H1 (cell line): Measurements from ENCODE around the gene C19orf25. TPM values are rescaled to one million over a fixed set of nuclear protein-coding genes. Genes with fewer than 3 reads are reported as not detected.

ENCODE experiments used
- CTCF ChIP-seq, 3 experiments: IDR thresholded peaks; 1 replicate in 2 of 3; 2 replicates in 1 of 3; pipeline versions ENCODE4 v1.5.1 to v1.6.1; 2011; ENCODE audit warnings: low read length in 3 of 3, mild to moderate bottlenecking in 3 of 3, inconsistent platforms in 2 of 3, low read depth in 1 of 3, moderate library complexity in 1 of 3; ENCODE audit not compliant: insufficient read depth in 1 of 3; ENCODE audit errors: control extremely low read depth in 1 of 3
- JUND ChIP-seq: IDR thresholded peaks from 2 replicates; pipeline ENCODE4 v1.6.1; 2011; ENCODE audit warnings: mild to moderate bottlenecking, improper control_type of control experiment, low read length
- polyA plus RNA-seq, 7 experiments: library from polyadenylated mRNA; depleted of rRNA in 3 of 7; stranded (reverse) in 5 of 7; unstranded in 2 of 7; fragments of >200 nt in 5 of 7; fragments of 200-250 nt in 2 of 7; gene quantifications; 1 replicate in 5 of 7; 2 replicates in 1 of 7; 4 replicates in 1 of 7; pipeline versions ENCODE4 v1.2.1 to v1.2.3, GENCODE V29; 2011 to 2013; ENCODE audit warnings: missing spikeins in 2 of 7, mixed read lengths in 2 of 7
- total RNA-seq: library from RNA; stranded (reverse); fragmentation: NEBNext Ultra II Directional; extraction: Animal tissue kit (Norgen Biotek cat#: 25700); gene quantifications from 2 replicates; pipeline ENCODE4 v1.2.1, GENCODE V29; 2021

The C19orf25 gene
- total and polyA plus RNA-seq, 2 of the 8 experiments (the other 6 are each of a cell fraction or from before 2014, with no cell fraction given), result 41.3 to 67.4 TPM

GRCh38 chr19:1483131-1483978, 4.3 kb upstream of the C19orf25 start (continued):
- TF ChIP-seq CTCF (IDR thresholded peaks at IDR 0.05; ENCODE audit: control extremely low read depth in 1 of 3, insufficient read depth in 1 of 3, low read depth in 1 of 3, low read length in 3 of 3) (no peak), JUND (no peak)
